GM12892 (cell line): ENCODE measurements around the gene CORO1C.

Source experiments
- DNase-seq: peaks from one replicate; pipeline ENCODE4 v3.0.0; 2011; ENCODE audit not compliant: insufficient read length
- FAIRE-seq: peaks from 2 replicates; lab custom pipeline; 2011; peaks lifted over from hg19 to GRCh38; lab: Jason Lieb, UNC
- POLR2A ChIP-seq: IDR thresholded peaks from 2 replicates; pipeline ENCODE4 v1.6.1; 2011; ENCODE audit warnings: low read depth, low read length, control low read depth
- POLR2AphosphoS5 ChIP-seq: IDR thresholded peaks from 2 replicates; pipeline ENCODE4 v1.6.1; 2011; ENCODE audit warnings: low read depth, low read length, control low read depth
- TAF1 ChIP-seq: IDR thresholded peaks from 2 replicates; pipeline ENCODE4 v1.6.1; 2011; ENCODE audit warnings: low read depth, mild to moderate bottlenecking, control low read depth, low read length, borderline replicate concordance

Gene CORO1C

GRCh38 chr12:108690542-108691174 lies 40.7 kb downstream of the CORO1C start:
- FAIRE-seq (no peak), DNase-seq (no peak)
- no peak for TF ChIP-seq TAF1
- TF ChIP-seq POLR2A = no peak
- no peak for TF ChIP-seq POLR2AphosphoS5

- TF ChIP-seq POLR2AphosphoS5 (no peak), TAF1 (no peak), POLR2A (no peak)
- DNase-seq (no peak), FAIRE-seq (no peak)
Measured at GRCh38 chr12:108690191-108690518, 41.2 kb downstream of the CORO1C start.

GRCh38 chr12:108689314-108690190 lies 41.8 kb downstream of the CORO1C start:
- TF ChIP-seq POLR2A (no peak), TAF1 (no peak), POLR2AphosphoS5 (no peak)
- no peak for FAIRE-seq
- no peak for DNase-seq

- no peak for DNase-seq
- no peak for FAIRE-seq
Measured at GRCh38 chr12:108686780-108687179, 44.5 kb downstream of the CORO1C start.

GRCh38 chr12:108685469-108686260 lies 45.7 kb downstream of the CORO1C start:
- no peak for DNase-seq
- no peak for TF ChIP-seq TAF1
- no peak for TF ChIP-seq POLR2A
- TF ChIP-seq POLR2AphosphoS5 = no peak
- no peak for FAIRE-seq

More at GRCh38 chr12:108686780-108687179, 44.5 kb downstream of the CORO1C start:
- TF ChIP-seq POLR2AphosphoS5 (no peak), POLR2A (no peak), TAF1 (no peak)

GRCh38 chr12:108683906-108684556 lies 47.3 kb downstream of the CORO1C start:
- DNase-seq (no peak), FAIRE-seq (no peak)
- TF ChIP-seq TAF1 = no peak
- no peak for TF ChIP-seq POLR2A
- no peak for TF ChIP-seq POLR2AphosphoS5

GRCh38 chr12:108681317-108681716 lies 50.0 kb downstream of the CORO1C start:
- FAIRE-seq (no peak), DNase-seq (no peak)
- TF ChIP-seq POLR2A (no peak), POLR2AphosphoS5 (no peak), TAF1 (no peak)

- DNase-seq = no peak
Measured at GRCh38 chr12:108679106-108679681, 52.1 kb downstream of the CORO1C start.

GRCh38 chr12:108678104-108678730 lies 53.1 kb downstream of the CORO1C start:
- no peak for TF ChIP-seq POLR2AphosphoS5
- TF ChIP-seq TAF1 = no peak
- TF ChIP-seq POLR2A = no peak
- DNase-seq (no peak), FAIRE-seq (no peak)

More at GRCh38 chr12:108679106-108679681, 52.1 kb downstream of the CORO1C start:
- TF ChIP-seq POLR2A = no peak
- TF ChIP-seq TAF1 = no peak
- no peak for FAIRE-seq

- no peak for TF ChIP-seq POLR2AphosphoS5
- TF ChIP-seq POLR2A = no peak
- no peak for TF ChIP-seq TAF1
- DNase-seq (no peak), FAIRE-seq (no peak)
Measured at GRCh38 chr12:108677381-108677780, 53.9 kb downstream of the CORO1C start.
